HK-2 (cell line): ENCODE results near the gene B4GALT2.

ENCODE experiments used
- DNase-seq: peaks from one replicate; pipeline ENCODE4 v3.0.0-alpha.2; 2018; ENCODE audit not compliant: unreplicated experiment

The B4GALT2 gene

GRCh38 chr1:43946236-43947060 is 32.6 kb upstream of the B4GALT2 start, which contains the start of gene IPO13:
Gene IPO13 (plus strand): TSS chr1:43946950. CDS start chr1:43947601, 651 bp downstream.
- DNase-seq = peak; percentile 97

GRCh38 chr1:43947061-43947873 is 31.7 kb upstream of the B4GALT2 start:
- no peak for DNase-seq

GRCh38 chr1:43947874-43948437 is 31.1 kb upstream of the B4GALT2 start:
- no peak for DNase-seq

GRCh38 chr1:43949678-43950077 is 29.3 kb upstream of the B4GALT2 start:
- no peak for DNase-seq

- DNase-seq = no peak
Observed at GRCh38 chr1:43951021-43951985, 27.7 kb upstream of the B4GALT2 start.

- no peak for DNase-seq
Observed at GRCh38 chr1:43952731-43953346, 26.2 kb upstream of the B4GALT2 start.

GRCh38 chr1:43953361-43953760 is 25.6 kb upstream of the B4GALT2 start:
- DNase-seq = no peak

GRCh38 chr1:43954036-43954435 is 25.0 kb upstream of the B4GALT2 start:
- no peak for DNase-seq

GRCh38 chr1:43956234-43956633 is 22.8 kb upstream of the B4GALT2 start:
- no peak for DNase-seq

GRCh38 chr1:43957407-43958040 is 21.5 kb upstream of the B4GALT2 start:
- DNase-seq = no peak

GRCh38 chr1:43958351-43959255 is 20.4 kb upstream of the B4GALT2 start:
- no peak for DNase-seq

- DNase-seq = no peak
Observed at GRCh38 chr1:43960798-43961197, 18.2 kb upstream of the B4GALT2 start.

- no peak for DNase-seq
Observed at GRCh38 chr1:43961692-43962091, 17.3 kb upstream of the B4GALT2 start.

- no peak for DNase-seq
Observed at GRCh38 chr1:43962324-43962723, 16.7 kb upstream of the B4GALT2 start.

- DNase-seq = no peak
Observed at GRCh38 chr1:43963006-43963405, 16.0 kb upstream of the B4GALT2 start.

- DNase-seq = no peak
Observed at GRCh38 chr1:43963890-43964289, 15.1 kb upstream of the B4GALT2 start.

GRCh38 chr1:43965316-43965715 is 13.7 kb upstream of the B4GALT2 start:
- DNase-seq = no peak

GRCh38 chr1:43968348-43968948 is 10.6 kb upstream of the B4GALT2 start:
- DNase-seq = peak; percentile 50

- no peak for DNase-seq
Observed at GRCh38 chr1:43969416-43969745, 9.6 kb upstream of the B4GALT2 start.
